K562 (cell line): Measurements from ENCODE around the gene PDZD2.

ENCODE experiments used
- CTCF ChIP-seq, 3 experiments: IDR thresholded peaks in 2 of 3; conservative IDR thresholded peaks in 1 of 3; 2 replicates each; pipeline ENCODE4 v1.5.1; 2011 to 2012; ENCODE audit warnings: low read length in 3 of 3, mild to moderate bottlenecking in 3 of 3, control low read depth in 2 of 3, improper control_type of control experiment in 1 of 3, inconsistent platforms in 1 of 3, low read depth in 1 of 3, mixed read lengths in 1 of 3, moderate library complexity in 1 of 3; ENCODE audit not compliant: insufficient read depth in 2 of 3
- EHMT2 ChIP-seq: fragments of 450-650 bp; IDR thresholded peaks from 2 replicates; pipeline ENCODE4 v1.6.1; 2018; ENCODE audit warnings: antibody characterized with exemption
- HDAC6 ChIP-seq: IDR thresholded peaks from 2 replicates; pipeline ENCODE4 v1.6.1; 2012; ENCODE audit warnings: low read depth, mild to moderate bottlenecking, control low read depth, inconsistent platforms, low read length, moderate library complexity
- JUNB ChIP-seq: fragments of 450-650 bp; formaldehyde crosslinking; conservative IDR thresholded peaks from 2 replicates; pipeline ENCODE4 v1.4.0; 2020; ENCODE audit warnings: mild to moderate bottlenecking
- MAX ChIP-seq: sonication (generic); formaldehyde crosslinking; IDR thresholded peaks from 2 replicates; pipeline ENCODE4 v1.9.0; 2022; ENCODE audit warnings: mild to moderate bottlenecking, missing genetic modification reagents
- POLR2AphosphoS2 ChIP-seq: IDR thresholded peaks from 2 replicates; pipeline ENCODE4 v1.6.1; 2012; ENCODE audit warnings: low read length, improper control_type of control experiment
- ZNF766 ChIP-seq: fragments of 200-800 bp; sonication (Bioruptor generic); conservative IDR thresholded peaks from 2 replicates; pipeline ENCODE4 v1.6.1; 2016; ENCODE audit warnings: missing genetic modification characterization, missing compliant biosample characterization

GRCh38 chr5:31761877-31762276, 122.9 kb downstream of the PDZD2 start:
- TF ChIP-seq HDAC6 (no peak), ZNF766 (no peak), EHMT2 (no peak), CTCF (IDR thresholded peaks at IDR 0.05 in 2 of 3, conservative IDR thresholded peaks at IDR 0.05 in 1 of 3; ENCODE audit: insufficient read depth in 2 of 3, low read depth in 1 of 3, low read length in 3 of 3) (no peak), JUNB (CRISPR knock-in tag) (no peak), POLR2AphosphoS2 (no peak), MAX (CRISPR knock-in tag) (no peak)
